ENCODE results near the gene SDK1. TPM values are rescaled to one million over a fixed set of nuclear protein-coding genes. Genes with fewer than 3 reads are reported as not detected.

The SDK1 gene
- total and polyA plus RNA-seq, 2 experiments from 2014 or later, result 2.1 to 10.0 TPM

- H3K9me3 Mint-ChIP-seq, result peaks cover 4% of the 10 kb centered on the region; the same call in 1 of the 3 replicates
- H3K4me3 ChIP-seq, result no peak overlapping the region
- no peaks in the 10 kb centered on the region for H3K36me3 Mint-ChIP-seq (ENCODE audit: low read depth)
- no peak overlapping the region for H3K27ac ChIP-seq (ENCODE audit: low read depth)
- H3F3A ChIP-seq (replicated peaks; ENCODE audit: low read depth), result no peaks in the 10 kb centered on the region
- peaks cover 32% of the 10 kb centered on the region for H3K4me1 Mint-ChIP-seq
- peaks cover 4% of the 10 kb centered on the region; the same call in 1 of the 2 replicates for H3K4me1 ChIP-seq (ENCODE audit: insufficient read depth)
- H3K4me2 ChIP-seq, result no peak overlapping the region
- no peaks in the 10 kb centered on the region for H3K9me2 ChIP-seq (ENCODE audit: insufficient read depth)
- H4K20me1 ChIP-seq (replicated peaks; ENCODE audit: insufficient read depth), result no peaks in the 10 kb centered on the region
- ATAC-seq (no peak), DNase-seq (ENCODE audit: low spot score) (peak; percentile 27)
- no peaks in the 10 kb centered on the region for H3K79me2 ChIP-seq (replicated peaks; ENCODE audit: insufficient read depth)
- H3K27me3 ChIP-seq (ENCODE audit: insufficient read depth), result no peaks in the 10 kb centered on the region
- no peak overlapping the region for H3K4me3 Mint-ChIP-seq
- no peak overlapping the region for H2AFZ ChIP-seq
- peaks cover 16% of the 10 kb centered on the region for H3K27me3 Mint-ChIP-seq (ENCODE audit: insufficient read depth, low read depth, poor library complexity)
- H3K36me3 ChIP-seq (ENCODE audit: insufficient read depth), result no peaks in the 10 kb centered on the region
- TF ChIP-seq NANOG (IDR thresholded peaks at IDR 0.05; ENCODE audit: borderline replicate concordance) (no peak), POLR2AphosphoS5 (IDR thresholded peaks at IDR 0.05; ENCODE audit: low read depth) (no peak), EZH2 (IDR thresholded peaks at IDR 0.05; ENCODE audit: low read depth, unreplicated experiment) (no peak), ZNF462 (CRISPR knock-in tag; IDR thresholded peaks at IDR 0.05) (no peak), EZH2phosphoT487 (IDR thresholded peaks at IDR 0.05; ENCODE audit: unreplicated experiment) (no peak), STAT1 (IDR thresholded peaks at IDR 0.05; ENCODE audit: unreplicated experiment) (no peak), ZNF114 (CRISPR knock-in tag; IDR thresholded peaks at IDR 0.05) (no peak)
- H3K27ac Mint-ChIP-seq, result no peak overlapping the region
These were observed 847.0 kb downstream of the SDK1 start for GRCh38 chr7:4147926-4148620.

Measured in GM23338 (cell line).